GM18517 (cell line): ENCODE measurements around the gene SPRED2.
A peak's percentile ranks its signal among the peaks of the same experiment; 100 is the strongest.
"Not testable (repeated sequence)": the region's sequence is repeated elsewhere in the genome, so short reads cannot be mapped to it uniquely, and the experiment has no call there.

Experiments used
- ATAC-seq: cut with Tn5 transposase; IDR thresholded peaks from one replicate; pipeline ENCODE4 v1.9.1; 2021; ENCODE audit warnings: mild to moderate bottlenecking, moderate library complexity; ENCODE audit not compliant: unreplicated experiment

The SPRED2 gene

GRCh38 chr2:65349863-65350262 is 82.5 kb downstream of the SPRED2 start:
- no peak for ATAC-seq

GRCh38 chr2:65347913-65348312 is 84.5 kb downstream of the SPRED2 start:
- ATAC-seq = no peak

GRCh38 chr2:65345631-65346030 is 86.8 kb downstream of the SPRED2 start:
- no peak for ATAC-seq

DNA sequence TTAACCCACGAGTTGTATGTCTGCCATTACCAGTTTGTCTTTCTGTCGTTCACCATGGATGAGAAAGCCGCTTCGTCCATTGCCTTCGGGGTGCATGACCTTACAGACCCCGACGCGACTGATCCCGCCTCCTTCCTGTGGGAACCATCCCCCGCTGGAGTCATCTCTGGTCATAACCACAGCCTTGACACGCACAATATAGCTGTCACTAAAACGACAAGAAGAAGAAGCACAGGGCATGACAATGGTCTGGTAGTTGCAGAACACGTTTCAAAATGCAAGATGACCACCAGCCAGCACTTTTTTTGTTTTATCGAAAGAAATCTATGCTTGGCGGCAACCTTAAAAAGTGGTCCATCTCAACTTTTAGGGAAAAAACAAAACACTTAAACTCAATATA is 87.7 kb downstream of the SPRED2 start:
- ATAC-seq = no peak

DNA sequence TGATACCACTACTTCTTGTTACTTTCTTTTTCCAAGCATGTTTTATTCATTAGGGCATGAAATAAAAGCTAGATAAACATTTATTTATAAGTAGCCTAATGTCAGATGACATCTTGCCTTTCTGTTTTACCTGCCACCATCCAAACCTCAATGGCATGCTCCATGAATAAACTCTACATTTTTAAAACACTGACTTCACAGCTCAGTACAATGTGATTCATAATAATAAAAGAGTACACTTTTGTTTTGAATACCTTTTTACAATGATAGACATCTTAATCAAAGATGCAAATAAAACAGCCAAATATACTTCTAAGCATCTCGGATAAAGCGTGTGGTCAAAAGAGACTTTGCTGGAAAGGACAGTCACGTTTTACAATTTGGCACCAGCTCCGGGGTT is 88.2 kb downstream of the SPRED2 start:
- no peak for ATAC-seq

DNA sequence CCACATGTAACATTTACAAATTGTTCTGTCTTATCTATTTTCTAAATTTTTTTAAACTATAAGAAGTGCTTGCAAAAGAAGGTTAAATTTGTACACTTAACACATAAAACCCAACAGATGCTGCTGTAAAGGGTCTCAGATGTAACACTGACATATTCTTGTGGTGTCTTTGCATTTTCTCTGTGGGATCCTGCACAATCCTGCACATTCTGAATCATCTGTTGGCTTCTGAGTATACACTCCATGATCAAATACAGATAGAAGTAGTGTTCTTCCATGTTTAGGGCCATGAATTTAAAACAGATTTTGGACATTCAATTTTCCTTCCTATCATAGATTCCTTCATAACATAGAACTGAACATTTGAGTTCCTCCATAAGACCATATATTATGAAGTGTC is 89.0 kb downstream of the SPRED2 start:
- ATAC-seq = no peak

DNA sequence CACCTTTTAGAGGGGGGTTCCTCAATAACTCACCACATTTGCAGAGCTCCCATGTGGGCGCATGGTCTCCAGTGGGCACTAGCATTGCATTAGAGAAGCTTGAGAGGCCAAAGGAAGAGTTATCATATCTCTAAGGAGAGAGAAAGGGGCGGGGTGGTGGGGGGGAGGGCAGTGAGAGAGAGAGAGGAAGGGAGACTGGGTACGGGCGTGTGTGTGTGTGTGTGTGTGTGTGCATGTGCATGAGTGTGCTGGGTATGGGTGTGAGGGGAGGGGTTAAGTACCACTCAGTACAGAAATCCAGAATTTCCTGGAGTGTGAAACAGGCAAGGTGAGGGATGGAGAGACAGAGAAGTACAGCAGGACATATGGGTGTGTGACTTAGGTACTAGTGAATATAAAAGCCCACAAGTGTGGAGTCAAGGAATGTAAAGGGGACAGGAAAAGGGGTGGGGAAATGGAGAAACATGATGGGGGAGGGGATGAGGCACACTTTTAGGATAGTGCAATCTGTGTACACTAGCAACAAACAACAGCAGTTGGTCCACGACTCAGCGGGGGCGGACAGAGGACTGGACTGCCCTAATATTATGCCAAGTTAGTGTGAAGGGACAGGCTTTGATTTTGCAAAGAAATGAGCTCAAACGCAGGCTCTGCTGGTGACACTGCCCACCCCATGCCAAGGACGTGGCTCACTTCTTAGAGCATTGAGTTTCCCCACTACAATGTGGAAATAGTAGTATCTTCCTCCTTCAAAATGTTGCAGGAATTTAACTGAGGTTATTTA is 91.3 kb downstream of the SPRED2 start:
- ATAC-seq = no peak

DNA sequence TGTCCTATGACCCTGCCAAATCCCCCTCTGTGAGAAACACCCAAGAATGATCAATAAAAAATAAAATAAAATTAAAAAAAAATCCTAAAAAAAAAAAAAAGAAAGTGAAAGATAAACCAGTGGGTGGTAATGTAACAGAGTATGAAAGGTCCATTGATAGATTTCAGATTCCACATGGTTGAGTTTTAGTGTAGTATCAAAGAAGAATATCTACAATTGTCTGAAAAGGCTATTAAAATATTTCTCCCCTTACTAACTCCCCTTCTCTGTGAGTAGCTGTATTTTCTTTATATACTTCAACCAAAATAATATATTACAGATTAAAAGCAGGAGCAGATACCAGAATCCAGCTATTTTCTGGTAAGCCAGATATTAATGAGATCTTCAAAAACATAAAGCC is 92.8 kb downstream of the SPRED2 start:
- no peak for ATAC-seq

DNA sequence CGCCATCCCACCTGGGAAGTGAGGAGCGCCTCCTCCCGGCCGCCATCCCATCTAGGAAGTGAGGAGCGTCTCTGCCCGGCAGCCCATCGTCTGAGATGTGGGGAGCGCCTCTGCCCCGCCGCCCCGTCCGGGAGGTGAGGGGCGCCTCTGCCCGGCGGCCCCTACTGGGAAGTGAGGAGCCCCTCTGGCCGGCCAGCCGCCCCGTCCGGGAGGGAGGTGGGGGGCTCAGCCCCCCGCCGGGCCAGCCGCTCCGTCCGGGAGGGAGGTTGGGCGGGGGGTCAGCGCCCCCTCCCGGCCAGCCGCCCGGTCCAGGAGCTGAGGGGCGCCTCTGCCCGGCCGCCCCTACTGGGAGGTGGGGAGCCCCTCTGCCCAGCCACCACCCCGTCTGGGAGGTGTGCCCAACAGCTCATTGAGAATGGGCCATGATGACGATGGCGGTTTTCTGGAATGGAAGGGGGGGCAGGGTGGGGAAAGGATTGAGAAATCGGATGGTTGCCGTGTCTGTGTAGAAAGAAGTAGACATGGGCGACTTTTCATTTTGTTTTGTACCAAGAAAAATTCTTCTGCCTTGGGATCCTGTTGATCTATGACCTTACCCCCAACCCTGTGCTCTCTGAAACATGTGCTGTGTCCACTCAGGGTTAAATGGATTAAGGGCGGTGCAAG is 93.4 kb downstream of the SPRED2 start:
- ATAC-seq = not testable (repeated sequence)

DNA sequence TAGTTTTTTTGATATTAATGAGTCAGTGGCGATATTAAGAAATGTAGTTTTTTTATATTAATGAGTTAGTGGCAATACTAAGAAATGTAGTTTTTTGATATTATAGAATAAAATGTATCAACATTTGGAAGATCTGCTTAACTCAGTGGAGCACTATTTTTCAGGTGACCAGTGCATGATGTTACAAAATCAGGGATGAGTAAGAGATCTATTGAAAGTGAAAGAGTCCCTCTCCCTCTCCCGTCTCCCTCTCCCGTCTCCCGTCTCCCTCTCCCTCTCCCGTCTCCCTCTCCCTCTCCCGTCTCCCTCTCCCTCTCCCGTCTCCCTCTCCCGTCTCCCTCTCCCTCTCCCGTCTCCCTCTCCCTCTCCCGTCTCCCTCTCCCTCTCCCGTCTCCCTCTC is 94.5 kb downstream of the SPRED2 start:
- not testable (repeated sequence) for ATAC-seq

DNA sequence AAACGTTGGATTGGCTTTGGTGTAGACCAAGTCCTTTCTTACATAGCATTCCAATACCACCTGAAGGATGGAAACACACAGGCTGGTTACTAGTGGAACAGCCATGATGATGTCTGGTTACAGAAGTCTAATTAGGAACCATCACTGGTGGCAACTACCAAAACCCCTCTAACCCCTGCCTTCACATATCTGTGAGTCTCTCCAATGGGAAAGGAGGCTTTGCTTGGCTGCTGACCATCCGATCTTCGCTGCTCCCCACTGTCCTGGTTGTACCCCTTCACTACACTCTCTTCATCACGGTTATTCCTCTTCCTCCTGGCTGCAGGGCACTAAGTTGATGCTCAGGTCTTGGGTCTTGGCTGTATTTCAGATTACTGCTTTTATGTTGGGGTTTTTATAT is 97.7 kb downstream of the SPRED2 start:
- no peak for ATAC-seq

DNA sequence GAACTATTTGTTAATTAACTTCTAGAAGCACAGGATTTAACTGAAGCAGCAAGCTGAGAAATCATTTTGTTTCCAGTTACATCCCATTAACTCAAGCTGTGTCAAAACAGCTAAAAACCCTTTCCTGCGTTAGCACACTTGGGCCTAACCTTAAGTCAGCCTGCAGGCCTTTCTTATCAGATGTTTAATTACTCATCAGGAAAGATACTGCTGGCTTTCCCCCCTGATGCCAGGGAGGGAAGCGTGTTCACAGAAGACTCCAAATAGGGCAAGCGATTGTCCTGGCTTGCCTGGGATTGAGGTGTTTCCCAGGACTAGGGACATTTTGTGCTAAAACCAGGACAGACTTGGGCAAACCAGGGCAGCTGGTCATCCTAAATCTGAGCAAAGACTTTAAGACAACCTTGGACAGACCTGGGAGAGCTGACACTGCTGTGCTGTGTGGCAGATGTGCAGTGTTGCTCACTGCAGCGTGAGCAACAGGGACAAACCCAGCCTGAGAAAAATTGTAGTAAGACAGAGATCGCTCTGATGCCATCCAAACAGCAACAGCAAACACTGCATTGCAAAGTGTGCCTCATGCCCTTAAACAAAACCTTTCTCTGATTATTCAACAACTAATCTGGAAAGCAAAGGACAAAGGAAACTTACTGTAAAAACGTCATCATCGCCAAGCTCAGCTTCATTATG is 100.9 kb downstream of the SPRED2 start:
- ATAC-seq = no peak

DNA sequence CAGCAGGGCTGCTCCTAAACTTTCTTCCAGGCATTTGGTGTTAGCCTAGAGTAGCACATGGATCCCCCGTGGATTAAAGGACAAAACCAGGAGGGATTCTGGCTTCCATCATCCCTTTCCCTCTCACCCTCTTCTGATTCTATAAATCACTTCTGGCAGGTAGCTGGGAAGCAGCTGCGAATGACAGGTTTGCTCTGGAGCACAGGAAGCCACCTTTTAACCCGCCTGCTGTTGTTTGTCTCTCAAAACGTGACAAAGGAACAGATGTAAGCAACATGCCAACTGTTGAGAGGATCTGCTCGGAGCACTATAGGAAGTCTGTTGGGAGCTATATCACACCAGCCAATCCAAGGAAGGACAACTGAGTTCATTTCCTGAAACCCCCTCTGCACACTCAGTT is 102.9 kb downstream of the SPRED2 start:
- ATAC-seq = no peak

GRCh38 chr2:65326276-65326675 is 106.1 kb downstream of the SPRED2 start:
- no peak for ATAC-seq

DNA sequence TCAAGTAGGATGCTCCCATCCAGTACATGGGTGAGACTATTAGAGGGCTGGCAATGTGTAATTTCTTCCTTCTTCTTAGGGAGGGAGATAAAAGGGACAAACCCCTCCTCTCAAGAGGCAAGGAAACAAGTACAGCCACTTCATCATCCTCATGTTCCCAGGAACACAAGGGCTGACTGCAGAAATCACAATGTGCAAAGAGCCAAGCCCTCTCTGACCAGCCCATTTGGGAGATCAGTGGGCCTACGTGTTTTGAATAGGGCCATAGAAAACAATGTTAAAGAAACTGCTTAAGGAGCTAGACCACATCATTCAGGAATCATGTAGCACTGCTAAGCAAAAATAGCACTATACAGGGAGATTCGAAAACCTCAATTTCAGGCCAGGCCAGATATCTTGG is 107.3 kb downstream of the SPRED2 start:
- ATAC-seq = no peak

DNA sequence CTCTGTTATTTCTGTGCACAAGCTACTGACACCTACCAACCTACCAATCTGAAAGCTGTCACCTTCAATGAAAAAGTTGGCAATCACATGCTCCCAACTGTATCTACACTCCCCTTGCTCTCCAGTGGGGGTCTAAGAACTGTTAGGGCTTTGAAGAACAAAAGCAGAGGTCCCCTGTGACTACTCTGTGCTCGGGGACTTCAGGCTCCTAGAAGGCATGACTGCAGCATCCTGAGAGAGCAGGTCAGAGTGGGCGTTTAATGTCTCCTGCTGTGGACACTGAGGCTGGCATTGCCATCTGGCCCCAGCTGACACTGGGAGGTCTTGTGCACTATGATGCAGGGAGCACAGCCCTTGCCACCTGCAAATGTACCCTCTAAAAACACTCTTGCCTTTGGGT is 111.5 kb downstream of the SPRED2 start:
- no peak for ATAC-seq

GRCh38 chr2:65320042-65320725 is 112.2 kb downstream of the SPRED2 start:
- ATAC-seq = peak; percentile 53

GRCh38 chr2:65319674-65320041 is 112.7 kb downstream of the SPRED2 start:
- no peak for ATAC-seq

GRCh38 chr2:65319072-65319673 is 113.2 kb downstream of the SPRED2 start:
- ATAC-seq = no peak

- ATAC-seq = no peak
Observed at GRCh38 chr2:65317841-65318240, 114.6 kb downstream of the SPRED2 start.

- ATAC-seq = not testable (repeated sequence)
Observed at GRCh38 chr2:65317351-65317750, 115.0 kb downstream of the SPRED2 start.
